Kidney (tissue), 14 donors: ENCODE measurements around the gene RPL21. TPM values are rescaled to one million over a fixed set of nuclear protein-coding genes. Genes with fewer than 3 reads are reported as not detected.

Source experiments
- DNase-seq, 5 donors: peaks; one replicate each; pipeline ENCODE4 v3.0.0-alpha.2; 2013 to 2020
- FAIRE-seq: peaks from 2 replicates; lab custom pipeline; 2012; peaks lifted over from hg19 to GRCh38; lab: Jason Lieb, UNC
- H3K27ac ChIP-seq, 2 donors: one replicate each; pipeline ENCODE4 v1.7.0; 2013; ENCODE audit warnings: low read depth in 2 of 2, low read length in 2 of 2, inconsistent platforms in 1 of 2
- H3K27me3 ChIP-seq: one replicate; pipeline ENCODE4 v1.7.1; 2013; ENCODE audit warnings: low read length, inconsistent platforms; ENCODE audit not compliant: control insufficient read depth, insufficient read depth
- H3K36me3 ChIP-seq, 3 donors: one replicate each; pipeline versions ENCODE4 v1.7.0 to v1.7.1; 2013; ENCODE audit warnings: low read length in 3 of 3, control low read depth in 1 of 3, inconsistent platforms in 1 of 3; ENCODE audit not compliant: insufficient read depth in 3 of 3, control insufficient read depth in 2 of 3
- H3K4me1 ChIP-seq, 3 donors: one replicate each; pipeline versions ENCODE4 v1.7.0 to v1.7.1; 2013; ENCODE audit warnings: low read length in 3 of 3, inconsistent platforms in 1 of 3, low read depth in 1 of 3; ENCODE audit not compliant: control insufficient read depth in 2 of 3, insufficient read depth in 2 of 3
- H3K4me3 ChIP-seq, 3 donors: one replicate each; pipeline versions ENCODE4 v1.7.0 to v1.8.1; 2013; ENCODE audit warnings: low read length in 3 of 3, control low read depth in 1 of 3, inconsistent platforms in 1 of 3
- H3K9ac ChIP-seq, 3 donors: one replicate each; pipeline versions ENCODE4 v1.7.0 to v1.7.1; 2013; ENCODE audit warnings: low read length in 3 of 3, control low read depth in 1 of 3, inconsistent platforms in 1 of 3
- H3K9me3 ChIP-seq, 3 donors: one replicate each; pipeline versions ENCODE4 v1.7.0 to v1.7.1; 2013; ENCODE audit warnings: low read length in 3 of 3, control low read depth in 1 of 3, inconsistent platforms in 1 of 3; ENCODE audit not compliant: control insufficient read depth in 2 of 3, insufficient read depth in 1 of 3
- CTCF ChIP-seq: IDR thresholded peaks from 3 replicates; pipeline ENCODE4 v1.5.1; 2012; ENCODE audit warnings: mild to moderate bottlenecking, moderate library complexity, borderline replicate concordance; ENCODE audit not compliant: insufficient read depth; ENCODE audit errors: extremely low read depth
- intact Hi-C: fragments of 100-400 bp; cut with DNase I; formaldehyde crosslinking; loops from one replicate; pipeline ENCODE4 v1.11.1; 2022
- polyA plus RNA-seq: library from polyadenylated mRNA; stranded (reverse); fragments of 350-450 nt; fragmentation: Illumina TruSeq; extraction: RNeasy Lipid Tissue Mini Kit (QIAGEN cat#74804); gene quantifications from one replicate; pipeline ENCODE4 v1.2.3, GENCODE V29; 2014; ENCODE audit warnings: low read depth, low replicate concordance; ENCODE audit not compliant: insufficient read depth
- total RNA-seq: library from RNA; stranded (reverse); fragmentation: NEBNext Ultra II Directional; extraction: Animal tissue kit (Norgen Biotek cat#: 25700); gene quantifications from one replicate; pipeline ENCODE4 v1.2.1, GENCODE V29; 2021
- donor health status: control.
- donor health status: control.
- donor health status: control.
- donor health status: control.
- donor health status: control.
- donor health status: DM: yes; HTN: yes; CAD: no.
- donor health status: Normal renal cell carcinoma (clear cell type).

Gene RPL21
- total and polyA plus RNA-seq, 2 donors from 2014 or later: 864 to 2,520 TPM

GRCh38 chr13:27252467-27252866 is 1.1 kb downstream of the RPL21 start:
- intact Hi-C loops: no loop called here
- H3K36me3 ChIP-seq: peaks cover 2 to 13% (median 10%) of the 10 kb centered on the region in 3 donors
- H3K9me3 ChIP-seq: no peaks in the 10 kb centered on the region
- peak overlapping the region; percentile 72 to 100 (median 98) for H3K9ac ChIP-seq
- H3K27ac ChIP-seq: peak overlapping the region in 1 of 2 donors; percentile 98
- no peak for TF ChIP-seq CTCF
- no peak for FAIRE-seq
- DNase-seq: no peak
- peak overlapping the region; percentile 84 to 98 (median 90) for H3K4me3 ChIP-seq
- H3K27me3 ChIP-seq: no peaks in the 10 kb centered on the region
- H3K4me1 ChIP-seq: peaks cover 0 to 15% (median 12%) of the 10 kb centered on the region in 3 donors

GRCh38 chr13:27257233-27257568 is 5.8 kb downstream of the RPL21 start:
- DNase-seq (no peak), FAIRE-seq (no peak)
- Histone ChIP-seq H3K9ac (no peak overlapping the region), H3K4me3 (no peak overlapping the region), H3K27ac (no peak overlapping the region), H3K4me1 (peaks cover 0 to 13% (median 12%) of the 10 kb centered on the region in 3 donors), H3K27me3 (no peaks in the 10 kb centered on the region), H3K36me3 (peaks cover 2 to 29% (median 26%) of the 10 kb centered on the region in 3 donors), H3K9me3 (no peaks in the 10 kb centered on the region)
- no peak for TF ChIP-seq CTCF
- intact Hi-C loops: no loop called here

GRCh38 chr13:27257648-27258253 is 6.4 kb downstream of the RPL21 start:
- Histone ChIP-seq H3K4me3 (no peak overlapping the region), H3K9ac (no peak overlapping the region), H3K27ac (no peak overlapping the region), H3K27me3 (no peaks in the 10 kb centered on the region), H3K9me3 (no peaks in the 10 kb centered on the region), H3K36me3 (peaks cover 2 to 29% (median 26%) of the 10 kb centered on the region in 3 donors), H3K4me1 (peaks cover 0 to 12% (median 8%) of the 10 kb centered on the region in 3 donors)
- no peak for TF ChIP-seq CTCF
- DNase-seq (no peak), FAIRE-seq (no peak)
- intact Hi-C loops: no loop called here
